MM.1S (cell line): ENCODE measurements around the gene GATAD2A.

ENCODE experiments used
- DNase-seq: peaks from one replicate; pipeline ENCODE4 v3.0.0-alpha.2; 2015
- H2AFZ ChIP-seq: fragments of 300-600 bp; sonication (generic); 2 replicates; pipeline ENCODE4 v1.6.0; 2016; ENCODE audit warnings: antibody characterized with exemption, low read length
- H3F3A ChIP-seq: fragments of 300-600 bp; sonication (generic); 2 replicates; pipeline ENCODE4 v1.6.1; 2016; ENCODE audit warnings: mild to moderate bottlenecking, antibody characterized with exemption, low read length, moderate library complexity, mixed read lengths; ENCODE audit not compliant: insufficient read depth
- H3K27ac ChIP-seq: fragments of 300-600 bp; sonication (generic); 2 replicates; pipeline ENCODE4 v1.5.1; 2016; ENCODE audit warnings: mild to moderate bottlenecking, low read length
- H3K27me3 ChIP-seq: fragments of 300-600 bp; sonication (generic); replicated peaks from 2 replicates; pipeline ENCODE4 v1.6.0; 2016; ENCODE audit warnings: low read length; ENCODE audit not compliant: insufficient read depth
- H3K36me3 ChIP-seq: fragments of 300-600 bp; sonication (generic); replicated peaks from 2 replicates; pipeline ENCODE4 v1.6.1; 2016; ENCODE audit warnings: mild to moderate bottlenecking, low read length, mixed read lengths; ENCODE audit not compliant: insufficient read depth
- H3K4me1 ChIP-seq: fragments of 300-600 bp; sonication (generic); 2 replicates; pipeline ENCODE4 v1.6.1; 2016; ENCODE audit warnings: low read length, mixed read lengths
- H3K4me2 ChIP-seq: fragments of 300-600 bp; sonication (generic); 2 replicates; pipeline ENCODE4 v1.6.0; 2016; ENCODE audit warnings: low read depth, low read length
- H3K4me3 ChIP-seq: fragments of 300-600 bp; sonication (generic); 2 replicates; pipeline ENCODE4 v1.5.1; 2016; ENCODE audit warnings: low read length, mixed read lengths
- H3K79me2 ChIP-seq: fragments of 300-600 bp; sonication (generic); 2 replicates; pipeline ENCODE4 v1.6.1; 2016; ENCODE audit warnings: mixed run types, low read length, mixed read lengths
- H3K9ac ChIP-seq: fragments of 300-600 bp; sonication (generic); 2 replicates; pipeline ENCODE4 v1.6.1; 2016; ENCODE audit warnings: low read length, mixed read lengths
- H3K9me2 ChIP-seq: fragments of 300-600 bp; sonication (generic); replicated peaks from 2 replicates; pipeline ENCODE4 v1.6.1; 2016; ENCODE audit warnings: mild to moderate bottlenecking, low read length, mixed read lengths; ENCODE audit not compliant: insufficient read depth
- H3K9me3 ChIP-seq: fragments of 300-600 bp; sonication (generic); replicated peaks from 2 replicates; pipeline ENCODE4 v1.6.1; 2016; ENCODE audit warnings: mild to moderate bottlenecking, low read length, mixed read lengths; ENCODE audit not compliant: insufficient read depth
- H4K20me1 ChIP-seq: fragments of 300-600 bp; sonication (generic); 2 replicates; pipeline ENCODE4 v1.6.1; 2016; ENCODE audit warnings: mild to moderate bottlenecking, low read length, moderate library complexity, mixed read lengths; ENCODE audit not compliant: insufficient read depth
- CTCF ChIP-seq: fragments of 300-600 bp; sonication (generic); IDR thresholded peaks from 2 replicates; pipeline ENCODE4 v1.5.1; 2016; ENCODE audit warnings: antibody characterized with exemption, low read length, mixed read lengths
- EZH2 ChIP-seq: fragments of 300-600 bp; sonication (generic); optimal IDR thresholded peaks from 2 replicates; pipeline ENCODE3; 2017; ENCODE audit warnings: low read depth, mild to moderate bottlenecking, antibody characterized with exemption, low read length, mixed read lengths
- EZH2phosphoT487 ChIP-seq: fragments of 300-600 bp; sonication (generic); IDR thresholded peaks from 2 replicates; pipeline ENCODE4 v1.6.1; 2018; ENCODE audit warnings: antibody characterized with exemption, low read length

GATAD2A gene

GRCh38 chr19:19538061-19538784 lies 132.7 kb downstream of the GATAD2A start, which contains the start of gene CILP2:
Gene CILP2, plus strand, starts transcription at chr19:19538265. Its CDS starts 85 bp downstream, at chr19:19538350.
- Histone ChIP-seq H3F3A (no peaks in the 10 kb centered on the region), H3K36me3 (no peaks in the 10 kb centered on the region), H2AFZ (no peak within 1 kb of the TSS), H3K4me1 (no peaks in the 10 kb centered on the region), H3K9me3 (no peaks in the 10 kb centered on the region), H3K79me2 (no peaks in the 10 kb centered on the region), H4K20me1 (no peaks in the 10 kb centered on the region), H3K27ac (no peak within 1 kb of the TSS), H3K9me2 (no peaks in the 10 kb centered on the region), H3K27me3 (no peaks in the 10 kb centered on the region; the same call in 1 of the 2 replicates), H3K4me3 (no peak within 1 kb of the TSS), H3K4me2 (no peak within 1 kb of the TSS), H3K9ac (no peak within 1 kb of the TSS)
- no peak for TF ChIP-seq EZH2phosphoT487
- DNase-seq: no peak

GRCh38 chr19:19538785-19539166 lies 133.3 kb downstream of the GATAD2A start:
- Histone ChIP-seq H3K27me3 (no peaks in the 10 kb centered on the region; the same call in 1 of the 2 replicates), H3K4me3 (no peak overlapping the region), H3F3A (no peaks in the 10 kb centered on the region), H3K4me2 (no peak overlapping the region), H3K79me2 (no peaks in the 10 kb centered on the region), H3K9me3 (no peaks in the 10 kb centered on the region), H3K36me3 (no peaks in the 10 kb centered on the region), H2AFZ (no peak overlapping the region), H4K20me1 (no peaks in the 10 kb centered on the region), H3K27ac (no peak overlapping the region), H3K9ac (no peak overlapping the region), H3K9me2 (no peaks in the 10 kb centered on the region), H3K4me1 (no peaks in the 10 kb centered on the region)
- TF ChIP-seq EZH2 (no peak), EZH2phosphoT487 (no peak), CTCF (no peak)
- DNase-seq: no peak

DNA sequence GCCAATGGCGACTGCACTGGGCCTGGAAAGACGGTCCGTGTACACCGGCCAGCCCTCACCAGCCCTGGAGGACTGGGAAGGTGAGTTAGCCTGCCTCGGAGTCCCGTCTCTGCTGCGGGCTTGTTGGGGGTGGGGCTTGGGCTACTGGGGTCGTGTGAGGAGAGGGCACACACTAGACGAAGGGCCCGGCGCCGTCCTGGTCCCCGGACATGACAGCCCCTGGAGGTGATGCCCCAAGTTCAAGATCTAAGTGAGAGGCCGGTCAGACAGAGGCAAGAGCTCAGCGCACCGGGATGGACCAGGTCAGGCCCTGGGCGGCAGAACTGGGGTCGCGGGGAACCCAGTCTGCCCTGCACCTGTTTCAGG lies 134.2 kb downstream of the GATAD2A start:
- Histone ChIP-seq H3K27me3 (no peaks in the 10 kb centered on the region; the same call in 1 of the 2 replicates), H3K4me2 (no peak overlapping the region), H3K4me3 (no peak overlapping the region), H3K36me3 (no peaks in the 10 kb centered on the region), H4K20me1 (no peaks in the 10 kb centered on the region), H3F3A (no peaks in the 10 kb centered on the region), H3K27ac (no peak overlapping the region), H3K9me2 (no peaks in the 10 kb centered on the region), H3K79me2 (no peaks in the 10 kb centered on the region), H3K9ac (no peak overlapping the region), H3K4me1 (no peaks in the 10 kb centered on the region), H3K9me3 (no peaks in the 10 kb centered on the region), H2AFZ (no peak overlapping the region)
- no peak for DNase-seq
- no peak for TF ChIP-seq CTCF
- TF ChIP-seq EZH2: no peak
- no peak for TF ChIP-seq EZH2phosphoT487

DNA sequence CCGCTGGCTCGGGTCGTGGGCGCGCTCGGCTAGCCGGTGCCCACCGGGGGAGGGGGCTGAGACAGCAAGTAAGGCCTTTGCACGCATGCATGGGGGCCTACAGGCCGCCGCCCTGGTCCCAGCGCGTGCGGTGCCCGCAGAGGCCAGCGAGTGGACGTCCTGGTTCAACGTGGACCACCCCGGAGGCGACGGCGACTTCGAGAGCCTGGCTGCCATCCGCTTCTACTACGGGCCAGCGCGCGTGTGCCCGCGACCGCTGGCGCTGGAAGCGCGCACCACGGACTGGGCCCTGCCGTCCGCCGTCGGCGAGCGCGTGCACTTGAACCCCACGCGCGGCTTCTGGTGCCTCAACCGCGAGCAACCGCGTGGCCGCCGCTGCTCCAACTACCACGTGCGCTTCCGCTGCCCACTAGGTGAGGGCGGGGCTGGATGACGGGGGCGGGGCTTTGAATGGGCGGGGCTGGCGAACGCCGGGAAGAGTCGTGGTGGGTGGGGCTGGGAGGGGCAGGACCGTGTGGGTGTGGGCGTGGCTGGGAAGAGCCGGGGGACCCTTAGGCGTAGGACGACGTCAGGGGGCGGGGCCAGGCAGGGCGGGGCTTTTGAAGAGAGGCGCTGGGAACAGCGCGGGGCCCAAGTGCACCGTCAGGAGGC lies 134.7 kb downstream of the GATAD2A start:
- Histone ChIP-seq H3F3A (no peaks in the 10 kb centered on the region), H3K27me3 (no peaks in the 10 kb centered on the region; the same call in 1 of the 2 replicates), H3K4me2 (no peak overlapping the region), H3K79me2 (no peaks in the 10 kb centered on the region), H3K4me3 (no peak overlapping the region), H3K4me1 (no peaks in the 10 kb centered on the region), H3K27ac (no peak overlapping the region), H3K36me3 (no peaks in the 10 kb centered on the region), H3K9ac (no peak overlapping the region), H3K9me2 (no peaks in the 10 kb centered on the region), H2AFZ (no peak overlapping the region), H3K9me3 (no peaks in the 10 kb centered on the region), H4K20me1 (no peaks in the 10 kb centered on the region)
- no peak for TF ChIP-seq EZH2phosphoT487
- no peak for TF ChIP-seq EZH2
- TF ChIP-seq CTCF: no peak
- no peak for DNase-seq
